GM18498 (cell line): Measurements from ENCODE around the gene CCR1.

ENCODE experiments used
- ATAC-seq: cut with Tn5 transposase; IDR thresholded peaks from one replicate; pipeline ENCODE4 v1.9.1; 2021; ENCODE audit warnings: mild to moderate bottlenecking, moderate library complexity; ENCODE audit not compliant: unreplicated experiment

Gene CCR1

DNA sequence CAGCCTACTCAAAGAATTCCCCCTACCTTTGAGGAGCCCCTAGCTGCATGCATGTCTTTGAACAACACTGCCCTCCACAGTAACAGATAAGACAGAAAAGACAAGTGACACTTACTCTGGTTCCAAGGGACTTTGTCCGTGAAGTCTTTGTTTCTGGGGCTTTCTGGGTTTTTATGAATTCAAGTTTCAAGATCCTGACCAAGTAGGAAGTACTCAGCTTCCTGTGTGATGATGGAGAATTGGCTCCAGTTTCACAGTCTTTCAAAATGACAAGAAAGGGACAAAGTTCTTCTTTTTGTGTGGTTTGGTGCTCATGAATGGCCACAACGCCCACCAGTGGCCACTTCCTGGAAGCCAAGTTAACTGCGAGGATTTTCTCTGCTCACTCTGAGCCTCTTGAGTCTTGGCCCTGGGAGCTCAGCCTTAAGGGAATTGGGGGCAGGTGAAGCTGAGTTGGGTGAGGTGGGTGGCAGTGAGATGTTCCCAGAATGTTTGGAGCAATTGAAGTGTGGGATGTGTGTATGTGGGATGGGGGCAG is at the start of gene CCR1:
CCR1 (minus strand) TSS at position 147 of the 538 bp plus-strand sequence. CDS start 4,000 bp downstream, outside the sequence.
- ATAC-seq: peak; percentile 56

DNA sequence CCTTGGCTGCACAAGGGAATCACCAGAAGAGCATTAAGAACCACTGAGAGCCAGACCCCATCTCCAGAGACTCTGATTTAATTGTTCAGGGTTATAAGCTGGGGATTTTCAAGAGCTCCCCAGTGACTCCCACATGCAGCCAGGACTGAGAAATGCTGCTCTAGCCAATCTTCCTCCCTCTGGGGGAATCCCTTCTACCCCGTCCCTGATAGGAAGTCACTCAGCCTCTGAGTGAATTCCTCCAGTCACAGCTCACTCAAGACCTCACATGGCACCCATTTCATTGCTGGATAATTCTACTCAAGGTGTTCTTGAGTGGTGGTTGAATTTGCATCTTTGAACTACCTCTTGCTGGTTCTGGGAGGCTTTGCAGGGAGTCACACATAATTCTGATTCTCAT is 44.9 kb upstream of the CCR1 start:
- no peak for ATAC-seq

- no peak for ATAC-seq
These were observed 37.0 kb upstream of the CCR1 start for GRCh38 chr3:46245146-46245545.

- no peak for ATAC-seq
These were observed 35.4 kb upstream of the CCR1 start for GRCh38 chr3:46243560-46243959.

DNA sequence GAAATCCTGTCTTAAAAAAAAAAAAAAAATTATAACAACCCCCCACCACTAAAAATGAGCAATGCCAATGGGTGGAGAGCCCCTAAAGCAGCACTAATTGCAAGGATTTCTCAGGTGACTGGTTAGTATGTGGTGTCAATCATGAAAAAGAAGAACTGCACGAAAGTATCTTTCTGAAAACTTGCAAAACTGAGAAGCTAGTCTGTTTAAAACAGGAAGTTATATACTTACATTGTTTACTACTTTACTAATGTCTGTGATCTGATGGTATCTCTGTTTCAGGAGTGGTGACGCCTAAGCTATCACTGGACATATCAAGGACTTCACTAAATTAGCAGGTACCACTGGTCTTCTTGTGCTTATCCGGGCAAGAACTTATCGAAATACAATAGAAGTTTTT is 34.0 kb upstream of the CCR1 start, which contains the start of gene CCR3:
CCR3 (plus strand) TSS at position 341 of the 400 bp plus-strand sequence. CDS start 22,699 bp downstream, outside the sequence.
- ATAC-seq: peak; percentile 62

- no peak for ATAC-seq
These were observed 31.8 kb upstream of the CCR1 start for GRCh38 chr3:46239952-46240351.

DNA sequence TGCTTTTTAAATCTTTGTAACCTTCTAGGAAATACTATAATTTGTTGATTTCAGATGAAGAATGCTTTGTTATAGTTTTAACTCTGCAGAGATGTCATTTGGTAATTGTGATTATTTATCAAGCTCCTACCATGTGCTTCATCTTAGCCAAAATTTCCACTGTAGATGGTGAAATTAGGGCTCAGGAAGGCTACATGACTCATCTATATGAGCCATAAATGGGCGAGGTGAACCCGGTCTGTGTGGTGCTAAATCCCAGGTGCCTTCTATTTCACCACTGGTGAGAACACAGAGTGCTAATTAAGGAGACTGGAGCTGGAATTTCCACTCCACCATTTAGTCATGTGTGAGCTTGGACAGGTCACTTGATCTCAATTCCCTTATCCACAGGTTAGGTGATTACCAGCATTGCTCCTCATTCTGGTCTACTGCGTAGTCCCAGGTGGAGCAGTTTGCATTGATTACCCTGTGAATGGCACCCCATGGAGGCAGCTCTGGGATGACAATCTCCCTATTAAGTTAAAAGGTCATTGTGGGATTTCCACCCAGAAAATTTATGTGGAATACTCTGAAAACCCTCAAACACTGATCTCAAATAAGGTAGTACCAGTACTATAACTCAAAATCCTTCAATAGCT is 31.3 kb upstream of the CCR1 start:
- ATAC-seq: no peak

- ATAC-seq: no peak
These were observed 30.3 kb upstream of the CCR1 start for GRCh38 chr3:46238386-46238785.

DNA sequence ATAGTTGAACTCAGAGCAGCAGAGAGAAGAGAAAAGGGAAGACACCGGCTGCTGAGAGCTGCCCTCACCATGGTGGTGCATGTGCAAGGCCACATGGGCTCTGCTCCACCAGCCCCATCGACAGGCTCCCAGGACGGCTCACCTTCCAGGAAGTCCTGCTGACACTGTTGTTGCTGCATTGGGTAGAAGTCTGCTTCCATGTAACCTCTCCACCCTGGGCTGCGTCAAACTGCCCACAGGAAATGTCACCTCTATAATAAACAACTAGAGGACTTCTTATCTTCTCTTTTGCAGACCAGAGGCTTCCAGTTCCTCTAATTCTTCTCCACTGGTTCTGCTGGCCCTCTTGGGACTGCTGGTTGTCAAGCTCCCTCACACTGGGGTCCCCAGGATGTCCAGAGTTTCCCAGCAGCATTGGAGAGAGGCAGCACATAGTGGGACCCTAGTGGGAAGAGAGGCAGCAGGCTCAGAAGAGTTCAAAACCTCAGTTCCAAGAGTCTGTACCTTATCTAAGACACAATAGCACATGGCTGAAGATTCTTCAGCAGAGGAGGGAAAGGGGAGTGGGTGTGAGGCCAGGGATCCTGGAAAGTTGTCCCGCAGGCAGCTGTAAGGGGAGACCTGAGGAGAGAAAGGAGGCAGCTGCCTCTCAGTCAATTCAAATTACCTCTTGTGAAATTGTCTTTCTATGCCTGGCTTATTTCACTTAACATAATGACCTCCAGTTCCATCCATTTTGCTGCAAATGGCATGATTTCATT is 28.4 kb upstream of the CCR1 start:
- no peak for ATAC-seq

- no peak for ATAC-seq
These were observed 27.3 kb upstream of the CCR1 start for GRCh38 chr3:46235425-46235824.

GRCh38 chr3:46233194-46233593 is 25.1 kb upstream of the CCR1 start:
- ATAC-seq: no peak

DNA sequence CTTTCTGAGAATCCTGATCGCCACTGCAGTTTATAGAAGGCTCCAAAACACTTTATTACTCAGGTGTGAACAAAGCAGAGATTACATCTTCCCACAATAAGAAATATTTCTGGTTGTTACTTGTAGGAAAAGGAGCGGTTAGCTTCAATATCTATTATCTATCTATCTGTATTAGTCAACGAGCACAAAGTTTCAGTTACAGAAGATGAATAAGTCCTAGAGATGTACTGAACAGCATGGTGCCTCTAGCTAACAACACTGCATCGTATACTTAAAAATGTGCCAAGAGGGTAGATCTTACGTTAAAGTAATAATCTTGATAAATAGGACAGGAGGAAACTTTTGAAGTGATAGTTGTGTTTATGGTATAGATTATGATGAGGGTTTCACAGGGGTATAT is 23.2 kb upstream of the CCR1 start:
- ATAC-seq: no peak

DNA sequence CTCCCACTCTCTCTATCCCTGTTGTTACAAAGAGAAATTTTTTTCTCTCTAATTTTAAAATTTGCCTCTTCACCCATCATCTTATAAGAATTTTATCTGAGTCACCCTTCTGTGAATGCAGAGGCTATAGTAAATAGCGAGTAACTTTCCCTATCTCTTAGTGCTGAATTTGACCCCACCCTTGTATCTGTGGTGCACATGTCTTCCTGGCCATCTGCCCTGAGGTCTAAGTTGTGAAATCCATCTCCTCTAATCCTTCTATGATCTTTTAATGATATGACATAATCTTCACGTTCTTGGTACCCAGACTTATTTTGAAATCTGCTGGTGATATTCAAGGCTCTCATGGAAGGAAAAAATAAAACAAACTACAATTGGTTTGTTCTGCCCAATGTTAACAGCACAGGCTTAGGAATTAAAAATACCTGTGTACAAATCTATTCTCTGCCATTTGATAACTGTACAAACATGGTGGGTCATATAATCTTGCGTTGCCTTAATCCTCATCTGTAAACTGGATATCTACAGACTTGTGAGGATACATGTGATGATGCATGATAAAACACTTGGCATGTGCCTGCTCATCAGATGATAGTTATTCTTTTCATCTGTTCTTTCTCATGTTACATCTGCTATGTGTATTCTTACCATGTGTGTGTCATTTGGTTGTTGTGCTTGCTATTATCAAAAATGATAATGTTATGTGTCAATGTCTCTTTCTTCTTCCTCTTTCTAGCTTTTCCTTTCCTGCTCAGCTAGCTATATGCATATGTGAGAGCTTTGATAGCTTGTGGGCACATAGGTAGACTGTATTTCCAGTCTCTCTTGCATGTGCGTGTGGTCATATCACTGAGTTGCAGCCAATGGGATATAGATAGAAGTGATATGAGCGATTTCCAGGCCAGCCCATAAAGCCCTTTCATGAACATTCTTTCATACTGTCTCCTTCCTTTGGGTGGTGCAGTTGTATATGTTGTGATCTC is 20.4 kb upstream of the CCR1 start:
- ATAC-seq: no peak

- no peak for ATAC-seq
These were observed 14.5 kb upstream of the CCR1 start for GRCh38 chr3:46222435-46223161.

- no peak for ATAC-seq
These were observed 13.8 kb upstream of the CCR1 start for GRCh38 chr3:46221938-46222337.

- no peak for ATAC-seq
These were observed 13.3 kb upstream of the CCR1 start for GRCh38 chr3:46221391-46221790.

GRCh38 chr3:46218196-46218709 is 10.1 kb upstream of the CCR1 start:
- ATAC-seq: no peak

- ATAC-seq: no peak
These were observed 7.8 kb upstream of the CCR1 start for GRCh38 chr3:46215810-46216414.

DNA sequence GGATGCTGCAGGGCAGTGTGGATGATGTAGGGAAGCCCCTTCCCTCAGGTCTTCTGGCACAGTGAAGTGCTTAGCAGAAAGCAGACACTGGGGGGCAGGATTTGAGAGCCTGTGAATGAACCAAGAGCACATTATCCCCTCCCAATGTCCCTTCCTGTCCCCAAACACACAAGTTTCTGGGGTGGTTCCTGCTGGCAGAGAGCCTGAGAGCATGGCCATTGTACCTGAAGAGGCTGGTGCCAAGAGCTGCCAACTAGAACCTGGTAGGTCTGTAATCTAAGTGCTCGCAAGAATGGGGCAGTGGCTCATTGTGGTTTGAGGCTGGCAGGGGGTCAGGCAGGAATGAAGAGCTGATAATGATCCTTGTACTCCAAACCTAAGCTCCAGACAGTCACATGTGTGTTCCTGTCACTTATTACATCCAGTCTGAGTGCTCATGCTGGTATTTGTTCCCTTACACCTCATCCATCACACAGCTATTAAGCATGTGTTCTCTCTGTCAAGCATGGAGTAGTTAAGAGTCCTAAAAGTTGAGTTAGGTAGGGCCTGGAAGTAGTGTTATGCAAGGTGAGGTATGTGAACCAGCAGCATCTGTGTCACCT is 6.7 kb upstream of the CCR1 start:
- no peak for ATAC-seq
